ENCODE data around the gene TYRO3.
"Not testable (repeated sequence)": the region's sequence is repeated elsewhere in the genome, so short reads cannot be mapped to it uniquely, and the experiment has no call there.

TYRO3 gene

GRCh38 chr15:41574158-41574557 is 15.1 kb downstream of the TYRO3 start:
- no peak for DNase-seq (ENCODE audit: low spot score)

- no peak for DNase-seq (ENCODE audit: low spot score)
Observed at GRCh38 chr15:41575282-41575681, 16.3 kb downstream of the TYRO3 start.

DNA sequence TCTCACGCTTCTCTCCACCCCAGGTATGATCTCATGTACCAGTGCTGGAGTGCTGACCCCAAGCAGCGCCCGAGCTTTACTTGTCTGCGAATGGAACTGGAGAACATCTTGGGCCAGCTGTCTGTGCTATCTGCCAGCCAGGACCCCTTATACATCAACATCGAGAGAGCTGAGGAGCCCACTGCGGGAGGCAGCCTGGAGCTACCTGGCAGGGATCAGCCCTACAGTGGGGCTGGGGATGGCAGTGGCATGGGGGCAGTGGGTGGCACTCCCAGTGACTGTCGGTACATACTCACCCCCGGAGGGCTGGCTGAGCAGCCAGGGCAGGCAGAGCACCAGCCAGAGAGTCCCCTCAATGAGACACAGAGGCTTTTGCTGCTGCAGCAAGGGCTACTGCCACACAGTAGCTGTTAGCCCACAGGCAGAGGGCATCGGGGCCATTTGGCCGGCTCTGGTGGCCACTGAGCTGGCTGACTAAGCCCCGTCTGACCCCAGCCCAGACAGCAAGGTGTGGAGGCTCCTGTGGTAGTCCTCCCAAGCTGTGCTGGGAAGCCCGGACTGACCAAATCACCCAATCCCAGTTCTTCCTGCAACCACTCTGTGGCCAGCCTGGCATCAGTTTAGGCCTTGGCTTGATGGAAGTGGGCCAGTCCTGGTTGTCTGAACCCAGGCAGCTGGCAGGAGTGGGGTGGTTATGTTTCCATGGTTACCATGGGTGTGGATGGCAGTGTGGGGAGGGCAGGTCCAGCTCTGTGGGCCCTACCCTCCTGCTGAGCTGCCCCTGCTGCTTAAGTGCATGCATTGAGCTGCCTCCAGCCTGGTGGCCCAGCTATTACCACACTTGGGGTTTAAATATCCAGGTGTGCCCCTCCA is 19.1 kb downstream of the TYRO3 start:
- no peak for DNase-seq (ENCODE audit: low spot score)

DNA sequence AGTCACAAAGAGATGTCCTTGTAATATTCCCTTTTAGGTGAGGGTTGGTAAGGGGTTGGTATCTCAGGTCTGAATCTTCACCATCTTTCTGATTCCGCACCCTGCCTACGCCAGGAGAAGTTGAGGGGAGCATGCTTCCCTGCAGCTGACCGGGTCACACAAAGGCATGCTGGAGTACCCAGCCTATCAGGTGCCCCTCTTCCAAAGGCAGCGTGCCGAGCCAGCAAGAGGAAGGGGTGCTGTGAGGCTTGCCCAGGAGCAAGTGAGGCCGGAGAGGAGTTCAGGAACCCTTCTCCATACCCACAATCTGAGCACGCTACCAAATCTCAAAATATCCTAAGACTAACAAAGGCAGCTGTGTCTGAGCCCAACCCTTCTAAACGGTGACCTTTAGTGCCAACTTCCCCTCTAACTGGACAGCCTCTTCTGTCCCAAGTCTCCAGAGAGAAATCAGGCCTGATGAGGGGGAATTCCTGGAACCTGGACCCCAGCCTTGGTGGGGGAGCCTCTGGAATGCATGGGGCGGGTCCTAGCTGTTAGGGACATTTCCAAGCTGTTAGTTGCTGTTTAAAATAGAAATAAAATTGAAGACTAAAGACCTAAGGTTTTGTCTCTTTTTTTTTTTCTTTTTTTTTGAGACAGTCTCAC is 19.8 kb downstream of the TYRO3 start:
- no peak for DNase-seq (ENCODE audit: low spot score)

DNA sequence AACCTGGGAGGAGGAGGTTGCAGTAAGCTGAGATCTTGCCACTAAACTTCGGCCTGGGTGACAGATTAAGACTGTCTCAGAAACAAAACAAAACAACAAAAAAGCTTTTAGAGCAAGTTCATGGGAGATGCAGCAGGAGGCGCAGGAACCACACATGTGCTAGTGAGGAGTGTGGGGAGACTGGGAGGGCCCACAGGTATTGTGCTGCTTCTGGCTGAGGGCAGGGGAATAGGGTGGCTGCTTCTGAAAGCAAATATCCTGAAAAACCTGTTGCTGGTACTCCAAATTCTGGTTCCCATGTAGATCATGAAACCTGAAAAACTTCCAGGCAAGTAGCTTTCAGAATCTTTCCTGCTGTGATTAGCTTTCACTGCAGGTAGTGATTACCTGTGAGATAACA is 22.1 kb downstream of the TYRO3 start:
- DNase-seq (ENCODE audit: low spot score) = no peak

GRCh38 chr15:41583795-41584194 is 24.8 kb downstream of the TYRO3 start:
- no peak for DNase-seq (ENCODE audit: low spot score)

- no peak for DNase-seq (ENCODE audit: low spot score)
Observed at GRCh38 chr15:41584636-41585126, 25.7 kb downstream of the TYRO3 start.

GRCh38 chr15:41585127-41586047 is 26.4 kb downstream of the TYRO3 start:
- no peak for DNase-seq (ENCODE audit: low spot score)

GRCh38 chr15:41586531-41587282 is 27.7 kb downstream of the TYRO3 start:
- not testable (repeated sequence) for DNase-seq (ENCODE audit: low spot score)

- not testable (repeated sequence) for DNase-seq (ENCODE audit: low spot score)
Observed at GRCh38 chr15:41589018-41589417, 30.0 kb downstream of the TYRO3 start.

DNA sequence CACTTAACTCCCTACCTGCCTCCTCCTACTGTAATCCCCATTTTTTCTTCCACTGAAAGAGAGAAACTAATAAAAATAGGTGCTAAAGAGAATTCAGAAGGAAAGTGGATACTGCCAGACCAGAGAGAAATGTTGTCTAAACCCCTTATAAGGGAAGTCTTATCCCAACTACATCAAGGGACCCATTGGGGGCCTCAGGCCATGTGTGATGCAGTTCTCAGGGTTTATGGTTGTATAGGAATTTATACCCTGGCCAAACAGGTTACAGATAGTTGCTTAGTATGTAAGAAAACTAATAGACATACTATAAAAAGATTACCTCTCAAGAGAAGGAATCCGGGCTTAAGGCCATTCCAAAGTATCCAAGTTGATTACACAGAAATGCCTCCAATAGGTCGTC is 30.6 kb downstream of the TYRO3 start:
- not testable (repeated sequence) for DNase-seq (ENCODE audit: low spot score)

GRCh38 chr15:41591217-41591616 is 32.2 kb downstream of the TYRO3 start:
- DNase-seq (ENCODE audit: low spot score) = not testable (repeated sequence)

DNA sequence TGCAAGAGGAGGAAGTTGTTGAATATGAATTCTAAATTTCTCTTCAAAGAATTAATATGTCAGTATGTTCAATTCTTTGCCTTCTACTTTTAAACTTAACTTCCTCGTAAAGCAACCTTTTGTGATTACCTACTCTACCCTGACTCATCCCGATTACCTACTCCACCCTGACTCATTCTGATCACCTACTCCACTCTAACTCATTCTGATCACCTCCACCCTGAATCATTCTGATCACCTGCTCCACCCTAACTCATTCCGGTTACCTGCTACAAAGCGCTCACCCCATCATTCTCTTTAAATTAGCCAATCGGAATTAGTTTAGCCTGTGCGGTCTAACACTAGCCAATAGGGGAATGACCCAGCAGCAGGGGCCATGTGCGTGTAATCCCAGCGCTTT is 33.7 kb downstream of the TYRO3 start:
- DNase-seq (ENCODE audit: low spot score) = not testable (repeated sequence)

- no peak for DNase-seq (ENCODE audit: low spot score)
Observed at GRCh38 chr15:41594801-41595746, 36.1 kb downstream of the TYRO3 start.

GRCh38 chr15:41596972-41597371 is 38.0 kb downstream of the TYRO3 start:
- DNase-seq (ENCODE audit: low spot score) = no peak

GRCh38 chr15:41597787-41598186 is 38.8 kb downstream of the TYRO3 start:
- no peak for DNase-seq (ENCODE audit: low spot score)

DNA sequence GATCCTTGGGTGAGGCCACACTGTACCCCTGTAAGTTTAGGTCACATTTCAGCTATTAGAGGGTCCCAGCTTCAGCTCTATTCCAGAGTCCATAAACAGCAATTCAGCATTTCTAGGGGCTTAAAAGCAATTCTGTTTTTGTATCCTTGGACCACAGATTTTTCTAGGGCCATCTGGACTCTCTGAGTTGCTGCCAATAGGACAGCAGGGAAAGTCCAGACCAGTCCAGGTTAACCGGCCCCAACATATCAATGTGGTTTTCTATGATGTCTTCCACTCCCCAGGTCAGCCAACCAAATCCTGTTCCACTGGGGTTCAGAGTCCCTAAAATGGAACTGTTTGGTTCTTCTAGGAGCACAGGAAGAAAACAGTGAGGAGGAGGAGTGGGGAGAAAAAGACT is 40.0 kb downstream of the TYRO3 start:
- DNase-seq (ENCODE audit: low spot score) = no peak

DNA sequence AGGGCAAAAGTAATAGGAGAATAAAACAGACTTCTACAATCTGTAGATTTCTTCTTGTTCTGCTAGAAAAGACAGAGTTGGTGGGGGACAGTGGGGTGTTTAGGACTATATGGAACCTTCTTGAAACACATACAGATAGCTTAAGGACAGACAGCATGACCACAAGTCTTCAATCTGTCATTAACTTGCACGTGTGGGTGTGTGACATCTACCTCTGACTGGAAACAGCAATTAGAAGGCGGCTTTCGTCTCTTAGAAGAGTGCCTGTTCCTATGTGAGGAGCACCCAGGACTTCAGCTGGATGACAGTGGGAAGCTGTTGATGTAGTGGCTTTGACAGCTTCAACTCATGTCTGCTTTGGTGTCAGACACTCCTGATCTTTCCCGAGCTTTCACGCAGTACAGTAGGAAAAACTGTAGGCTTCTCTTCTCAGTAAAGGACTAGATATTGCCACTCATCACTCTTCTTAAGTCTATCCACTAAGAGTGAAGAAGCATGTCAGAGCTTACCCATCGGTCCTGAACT is 44.5 kb downstream of the TYRO3 start:
- no peak for DNase-seq (ENCODE audit: low spot score)

DNA sequence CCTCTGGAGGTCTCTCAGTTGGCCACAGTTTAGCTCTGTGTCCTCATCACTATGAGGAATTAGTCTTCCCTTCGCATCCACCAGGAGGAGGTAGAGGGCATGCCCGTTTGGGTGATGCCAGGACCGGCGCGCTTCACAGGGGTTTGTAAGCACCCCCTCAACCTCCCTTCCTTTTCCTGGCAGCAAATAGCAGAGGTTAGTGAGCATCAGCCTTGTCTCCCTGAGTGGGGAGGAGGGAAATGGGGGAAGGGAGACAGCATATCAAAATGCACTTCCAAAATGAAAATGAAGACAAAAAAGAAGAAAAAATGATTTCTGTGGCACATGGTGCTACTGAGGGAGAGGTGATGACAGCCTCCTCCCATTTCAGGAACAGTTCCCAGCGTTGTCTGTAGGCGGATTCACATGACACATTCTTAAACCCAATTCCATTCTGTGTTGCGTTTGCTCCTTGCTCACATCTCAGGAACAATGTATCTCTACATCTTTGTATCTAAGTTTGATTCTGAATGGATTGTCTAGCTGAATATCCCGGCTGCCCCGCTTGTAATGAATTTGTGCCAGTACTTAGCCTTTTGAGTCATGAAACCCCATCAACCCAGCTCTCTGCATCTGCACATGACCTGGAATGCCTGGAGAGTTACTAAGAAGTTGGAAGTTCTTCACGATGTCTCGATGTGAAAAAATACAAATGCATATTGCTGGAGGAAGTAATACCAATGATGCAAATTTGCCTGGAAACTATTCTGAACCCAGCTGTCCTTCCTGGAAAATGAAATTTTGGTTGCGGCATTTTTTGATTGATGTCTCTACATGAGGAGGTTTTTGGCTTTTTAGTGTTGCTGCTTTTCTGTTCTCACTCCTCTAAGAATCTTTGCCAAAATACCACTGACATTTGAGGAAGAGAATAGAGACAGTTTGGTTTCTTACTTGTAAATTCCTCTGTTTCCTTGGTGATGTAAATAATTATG is 45.2 kb downstream of the TYRO3 start:
- DNase-seq (ENCODE audit: low spot score) = peak; percentile 82

Data from RKO (cell line).